NCI-H2196 treated with DMSO at 0.1 percent for 48 hours (cell line): ENCODE measurements around the gene COQ2.

Experiments used
- DNase-seq: peaks from one replicate; lab custom pipeline; 2025; ENCODE audit not compliant: unreplicated experiment; lab: John Stamatoyannopoulos, UW

COQ2 gene

GRCh38 chr4:83219344-83220331 lies 65.0 kb downstream of the COQ2 start:
- DNase-seq, result peak; percentile 19

GRCh38 chr4:83217721-83218522 lies 66.7 kb downstream of the COQ2 start:
- DNase-seq, result no peak

GRCh38 chr4:83216959-83217683 lies 67.5 kb downstream of the COQ2 start:
- DNase-seq, result no peak

GRCh38 chr4:83214079-83214478 lies 70.5 kb downstream of the COQ2 start:
- no peak for DNase-seq
